ENCODE results near the gene CAMSAP2. TPM values are rescaled to one million over a fixed set of nuclear protein-coding genes. Genes with fewer than 3 reads are reported as not detected.
A peak's percentile ranks its signal among the peaks of the same experiment; 100 is the strongest.

Gene CAMSAP2
- total and polyA plus RNA-seq, 10 of the 15 experiments (the other 5 are each of a cell fraction or from before 2014, with no cell fraction given) = 3.9 to 19.8 (median 8.0) TPM

- TF ChIP-seq SMARCA5 (IDR thresholded peaks at IDR 0.05) = peak; percentile 56; the same call in 1 of the 2 replicates
- no peak for TF ChIP-seq NRF1 (conservative IDR thresholded peaks at IDR 0.05; ENCODE audit: low read depth, low read length)
- TF ChIP-seq EGR1 (IDR thresholded peaks at IDR 0.05; ENCODE audit: borderline replicate concordance in 1 of 2, low read depth in 2 of 2, low read length in 2 of 2) = peak in 1 of 2 experiments; percentile 15; a peak in 1 of 3 replicates
- TF ChIP-seq TAF1 (IDR thresholded peaks at IDR 0.05; ENCODE audit: borderline replicate concordance, low read depth, low read length) = peak; percentile 2; the same call in 1 of the 2 replicates
- TF ChIP-seq FOXM1 (IDR thresholded peaks at IDR 0.05; ENCODE audit: low read depth, low read length) = no peak
- no peak for TF ChIP-seq CUX1 (IDR thresholded peaks at IDR 0.05; ENCODE audit: insufficient replicate concordance, low read depth, low read length)
- no peak for TF ChIP-seq PML (IDR thresholded peaks at IDR 0.05; ENCODE audit: low read length)
- no peak for TF ChIP-seq PAX8 (IDR thresholded peaks at IDR 0.05)
- TF ChIP-seq SIX5 (IDR thresholded peaks at IDR 0.05; ENCODE audit: low read depth, low read length, severe bottlenecking) = no peak
- TF ChIP-seq SMC3 (IDR thresholded peaks at IDR 0.05; ENCODE audit: borderline replicate concordance, low read length) = peak; percentile 28; the same call in 1 of the 2 replicates
- TF ChIP-seq RAD21 (IDR thresholded peaks at IDR 0.05; ENCODE audit: insufficient read depth, low read depth, low read length) = peak; percentile 26; the same call in 1 of the 2 replicates
- no peak for TF ChIP-seq NFIC (IDR thresholded peaks at IDR 0.05; ENCODE audit: low read depth, low read length)
- no peak; the same call in 1 of the 2 replicates for TF ChIP-seq CHD2 (IDR thresholded peaks at IDR 0.05; ENCODE audit: borderline replicate concordance, low read depth, low read length)
- TF ChIP-seq GABPA (IDR thresholded peaks at IDR 0.05; ENCODE audit: low read depth) = no peak
- 0 out of 2 replicates have a peak, but pooled peaks have one; percentile 60 for TF ChIP-seq MLLT1 (IDR thresholded peaks at IDR 0.05)
- peak; percentile 37; the same call in 1 of the 2 replicates for TF ChIP-seq DPF2 (IDR thresholded peaks at IDR 0.05)
- TF ChIP-seq HDGF (IDR thresholded peaks at IDR 0.05) = no peak
- peak in 1 of 2 experiments; percentile 43 for TF ChIP-seq IKZF2 (IDR thresholded peaks at IDR 0.05)
- no peak for TF ChIP-seq FOS (IDR thresholded peaks at IDR 0.05; ENCODE audit: borderline replicate concordance, extremely low read depth, insufficient read length)
Observed at GRCh38 chr1:200890818-200891773, 152.4 kb downstream of the CAMSAP2 start (continued).

Data from GM12878 (cell line).